Measurements from ENCODE around the gene TSR1. TPM values are rescaled to one million over a fixed set of nuclear protein-coding genes. Genes with fewer than 3 reads are reported as not detected.

The TSR1 gene
- total RNA-seq, 1 donor from 2014 or later, result 36.4 TPM

- no peak for FAIRE-seq
- H3K79me2 ChIP-seq (ENCODE audit: insufficient read depth, low read length), result peaks cover 8% of the 10 kb centered on the region
- no peaks in the 10 kb centered on the region for H3K9me3 Mint-ChIP-seq (ENCODE audit: unreplicated experiment)
These were observed 26.7 kb downstream of the TSR1 start for GRCh38 chr17:2309338-2310154.

GRCh38 chr17:2304931-2305330 is 31.3 kb downstream of the TSR1 start:
- H3K79me2 ChIP-seq (ENCODE audit: insufficient read depth, low read length), result peaks cover 49% of the 10 kb centered on the region
- Mint-ChIP-seq H3K36me3 (ENCODE audit: low read depth, unreplicated experiment) (peaks cover 6% of the 10 kb centered on the region), H3K27me3 (ENCODE audit: low read depth, unreplicated experiment) (no peaks in the 10 kb centered on the region)

More at GRCh38 chr17:2309338-2310154, 26.7 kb downstream of the TSR1 start:
- Histone ChIP-seq H3K36me3 (ENCODE audit: insufficient read depth, low read length) (no peaks in the 10 kb centered on the region), H3K4me2 (ENCODE audit: low read length) (no peak overlapping the region), H3K9me3 (ENCODE audit: insufficient read depth, low read depth, low read length) (no peaks in the 10 kb centered on the region), H2AFZ (ENCODE audit: low read depth, low read length) (no peak overlapping the region), H3K4me1 (ENCODE audit: insufficient read depth, low read length) (no peaks in the 10 kb centered on the region), H3K4me3 (ENCODE audit: insufficient read depth, low read depth, low read length) (no peak overlapping the region), H3K27ac (ENCODE audit: low read depth, low read length) (no peak overlapping the region), H3K9ac (ENCODE audit: low read length) (no peak overlapping the region), H3K27me3 (ENCODE audit: insufficient read depth, low read length) (no peaks in the 10 kb centered on the region), H4K20me1 (ENCODE audit: insufficient read depth, low read length) (peaks cover 3% of the 10 kb centered on the region)
- H3K4me3 Mint-ChIP-seq (ENCODE audit: unreplicated experiment), result no peak overlapping the region
- no peak for DNase-seq (ENCODE audit: low read depth)
- no peaks in the 10 kb centered on the region for H3K27me3 Mint-ChIP-seq (ENCODE audit: low read depth, unreplicated experiment)
- H3K4me1 Mint-ChIP-seq (ENCODE audit: low read depth, unreplicated experiment), result no peaks in the 10 kb centered on the region
- no peak overlapping the region for H3K27ac Mint-ChIP-seq (ENCODE audit: unreplicated experiment)
- no peaks in the 10 kb centered on the region for H3K36me3 Mint-ChIP-seq (ENCODE audit: low read depth, unreplicated experiment)
- TF ChIP-seq CTCF (IDR thresholded peaks at IDR 0.05; ENCODE audit: insufficient read depth, low read depth, low read length) (no peak), EZH2 (IDR thresholded peaks at IDR 0.05; ENCODE audit: insufficient read depth, low read length) (no peak)

More at GRCh38 chr17:2304931-2305330, 31.3 kb downstream of the TSR1 start:
- H2AFZ ChIP-seq (ENCODE audit: low read depth, low read length), result no peak overlapping the region
- H3K4me2 ChIP-seq (ENCODE audit: low read length), result peak overlapping the region; percentile 94
- Mint-ChIP-seq H3K4me3 (ENCODE audit: unreplicated experiment) (peak overlapping the region; percentile 80), H3K4me1 (ENCODE audit: low read depth, unreplicated experiment) (peaks cover 7% of the 10 kb centered on the region), H3K9me3 (ENCODE audit: unreplicated experiment) (no peaks in the 10 kb centered on the region), H3K27ac (ENCODE audit: unreplicated experiment) (no peak overlapping the region)
- DNase-seq (ENCODE audit: low read depth), result no peak
- H4K20me1 ChIP-seq (ENCODE audit: insufficient read depth, low read length), result peaks cover 28% of the 10 kb centered on the region
- no peak overlapping the region for H3K27ac ChIP-seq (ENCODE audit: low read depth, low read length)
- FAIRE-seq, result no peak
- peaks cover 5% of the 10 kb centered on the region for H3K36me3 ChIP-seq (ENCODE audit: insufficient read depth, low read length)
- no peak overlapping the region for H3K9ac ChIP-seq (ENCODE audit: low read length)
- no peaks in the 10 kb centered on the region for H3K4me1 ChIP-seq (ENCODE audit: insufficient read depth, low read length)
- no peaks in the 10 kb centered on the region for H3K27me3 ChIP-seq (ENCODE audit: insufficient read depth, low read length)
- no peak for TF ChIP-seq EZH2 (IDR thresholded peaks at IDR 0.05; ENCODE audit: insufficient read depth, low read length)
- no peak for TF ChIP-seq CTCF (IDR thresholded peaks at IDR 0.05; ENCODE audit: insufficient read depth, low read depth, low read length)
- H3K4me3 ChIP-seq (ENCODE audit: insufficient read depth, low read depth, low read length), result no peak overlapping the region
- H3K9me3 ChIP-seq (ENCODE audit: insufficient read depth, low read depth, low read length), result no peaks in the 10 kb centered on the region
